GM12801 (cell line): ENCODE measurements around the gene PPM1B.

Source experiments
- CTCF ChIP-seq: IDR thresholded peaks from one replicate; pipeline ENCODE4 v1.5.1; 2011; ENCODE audit warnings: control low read depth; ENCODE audit not compliant: insufficient read length; ENCODE audit errors: extremely low read depth

Gene PPM1B

GRCh38 chr2:44168681-44169154 lies at the start of gene PPM1B:
Gene PPM1B, plus strand, starts transcription at chr2:44168875. Its CDS starts 32,325 bp downstream, at chr2:44201200.
- no peak for TF ChIP-seq CTCF

GRCh38 chr2:44119878-44120277 lies 48.8 kb upstream of the PPM1B start:
- TF ChIP-seq CTCF = no peak

GRCh38 chr2:44120428-44120827 lies 48.2 kb upstream of the PPM1B start:
- TF ChIP-seq CTCF = no peak

GRCh38 chr2:44121899-44122298 lies 46.8 kb upstream of the PPM1B start:
- no peak for TF ChIP-seq CTCF

GRCh38 chr2:44124500-44124899 lies 44.2 kb upstream of the PPM1B start:
- TF ChIP-seq CTCF = no peak

GRCh38 chr2:44126106-44126797 lies 42.4 kb upstream of the PPM1B start:
- TF ChIP-seq CTCF = no peak

- TF ChIP-seq CTCF = no peak
These were observed 38.2 kb upstream of the PPM1B start for GRCh38 chr2:44130441-44130840.

- no peak for TF ChIP-seq CTCF
These were observed 37.5 kb upstream of the PPM1B start for GRCh38 chr2:44131177-44131576.
